ENCODE measurements around the gene TMEM150B. TPM values are rescaled to one million over a fixed set of nuclear protein-coding genes. Genes with fewer than 3 reads are reported as not detected.

TMEM150B gene
- total RNA-seq, 1 experiment from 2014 or later, result not detected

- POLR2A ChIA-PET, result no interaction called here
- Histone ChIP-seq H3K4me1 (ENCODE audit: control insufficient read depth in 1 of 2, insufficient read depth in 2 of 2, low read length in 2 of 2) (peaks cover 0 to 7% of the 10 kb centered on the region in 2 experiments; a peak in 1 of 4 replicates), H3K27ac (ENCODE audit: low read depth, low read length) (no peak overlapping the region), H2AFZ (ENCODE audit: low read depth, low read length, poor library complexity, severe bottlenecking) (no peak overlapping the region), H4K20me1 (ENCODE audit: insufficient read depth) (no peaks in the 10 kb centered on the region), H3K79me2 (ENCODE audit: insufficient read depth, low read length) (no peaks in the 10 kb centered on the region), H3K27me3 (ENCODE audit: insufficient read depth, low read length) (no peaks in the 10 kb centered on the region), H3K9me3 (ENCODE audit: control insufficient read depth in 1 of 2, insufficient read depth in 1 of 2, low read depth in 1 of 2, low read length in 2 of 2) (no peaks in the 10 kb centered on the region), H3K36me3 (ENCODE audit: control insufficient read depth in 1 of 2, insufficient read depth in 2 of 2, low read length in 2 of 2) (peaks cover 13 to 19% of the 10 kb centered on the region in 2 experiments; a peak in 3 of 4 replicates), H3K4me3 (replicated peaks in 1 of 2; ENCODE audit: low read depth in 1 of 2, low read length in 2 of 2) (no peak overlapping the region), H3K9ac (ENCODE audit: low read length) (no peak overlapping the region), H3K9me2 (ENCODE audit: insufficient read depth) (no peaks in the 10 kb centered on the region), H3K4me2 (ENCODE audit: low read length) (no peak overlapping the region)
- no peak for DNase-seq (ENCODE audit: low read depth, low spot score)
- TF ChIP-seq ZFX (IDR thresholded peaks at IDR 0.05), result no peak
- 0 out of 2 replicates have a peak, but pooled peaks have one; percentile 30 for TF ChIP-seq POLR2AphosphoS5 (IDR thresholded peaks at IDR 0.05; ENCODE audit: low read depth, low read length)
- CTCF ChIA-PET, result no interaction called here
- RAD21 ChIA-PET (ENCODE audit: low non-redundant PET in 1 of 2, low total read pairs in 2 of 2, uncharacterized antibody in 2 of 2, unreplicated experiment in 2 of 2), result no interaction called here
- intact Hi-C loops (cut with micrococcal nuclease), result no loop called here
- ATAC-seq, result peak; percentile 71
- BruUV-seq (replicated peaks), result no TSS peak
Measured at GRCh38 chr19:55305491-55305890, 19.6 kb downstream of the TMEM150B start.

- no peaks in the 10 kb centered on the region for H3K79me2 ChIP-seq (ENCODE audit: insufficient read depth, low read length)
- DNase-seq (ENCODE audit: low read depth, low spot score) (no peak), ATAC-seq (peak; percentile 37)
- ChIA-PET RAD21 (ENCODE audit: low non-redundant PET in 1 of 2, low total read pairs in 2 of 2, uncharacterized antibody in 2 of 2, unreplicated experiment in 2 of 2) (no interaction called here), POLR2A (no interaction called here), CTCF (no interaction called here)
- no peak overlapping the region for H3K4me2 ChIP-seq (ENCODE audit: low read length)
- no peaks in the 10 kb centered on the region for H3K9me2 ChIP-seq (ENCODE audit: insufficient read depth)
- intact Hi-C loops (cut with micrococcal nuclease), result loop anchor here (5.0 kb wide), 1 partner anchor 77 kb away; the partner anchor contains the start of gene TMEM238
- no peaks in the 10 kb centered on the region for H3K27me3 ChIP-seq (ENCODE audit: insufficient read depth, low read length)
- BruUV-seq (replicated peaks), result no TSS peak
- H3K4me3 ChIP-seq (replicated peaks in 1 of 2; ENCODE audit: low read depth in 1 of 2, low read length in 2 of 2), result no peak overlapping the region
- TF ChIP-seq CBX3 (IDR thresholded peaks at IDR 0.05; ENCODE audit: low read depth) (no peak), EZH2phosphoT487 (IDR thresholded peaks at IDR 0.05; ENCODE audit: borderline replicate concordance) (no peak), SIN3A (IDR thresholded peaks at IDR 0.05; ENCODE audit: low read depth) (no peak), TCF7L2 (IDR thresholded peaks at IDR 0.05; ENCODE audit: borderline replicate concordance, extremely low read depth, insufficient read depth, insufficient read length) (no peak), JUND (IDR thresholded peaks at IDR 0.05) (no peak), RAD21 (IDR thresholded peaks at IDR 0.05; ENCODE audit: low read depth) (no peak), REST (IDR thresholded peaks at IDR 0.05; ENCODE audit: low read depth) (no peak), MAX (IDR thresholded peaks at IDR 0.05) (no peak), POLR2A (IDR thresholded peaks at IDR 0.05; ENCODE audit: borderline replicate concordance, extremely low read depth, insufficient read depth, insufficient read length) (no peak), ZBTB33 (IDR thresholded peaks at IDR 0.05; ENCODE audit: extremely low read depth, insufficient replicate concordance, low read length) (no peak), SRF (IDR thresholded peaks at IDR 0.05; ENCODE audit: low read depth) (no peak), SP1 (IDR thresholded peaks at IDR 0.05; ENCODE audit: low read depth) (no peak), ZNF274 (IDR thresholded peaks at IDR 0.05; ENCODE audit: low read depth, low read length) (no peak), ZFX (IDR thresholded peaks at IDR 0.05) (no peak)
- no peaks in the 10 kb centered on the region for H4K20me1 ChIP-seq (ENCODE audit: insufficient read depth)
- H3K4me1 ChIP-seq (ENCODE audit: control insufficient read depth in 1 of 2, insufficient read depth in 2 of 2, low read length in 2 of 2), result peaks cover 0 to 7% of the 10 kb centered on the region in 2 experiments; a peak in 1 of 4 replicates
- peaks cover 13 to 19% of the 10 kb centered on the region in 2 experiments; a peak in 3 of 4 replicates for H3K36me3 ChIP-seq (ENCODE audit: control insufficient read depth in 1 of 2, insufficient read depth in 2 of 2, low read length in 2 of 2)
- H2AFZ ChIP-seq (ENCODE audit: low read depth, low read length, poor library complexity, severe bottlenecking), result no peak overlapping the region
- no peaks in the 10 kb centered on the region for H3K9me3 ChIP-seq (ENCODE audit: control insufficient read depth in 1 of 2, insufficient read depth in 1 of 2, low read depth in 1 of 2, low read length in 2 of 2)
- no peak overlapping the region for H3K9ac ChIP-seq (ENCODE audit: low read length)
- no peak overlapping the region for H3K27ac ChIP-seq (ENCODE audit: low read depth, low read length)
Measured at GRCh38 chr19:55304980-55305379, 20.2 kb downstream of the TMEM150B start.

All from HCT116 (cell line).